Dedifferentiated amniotic fluid mesenchymal stem cell (primary cell): ENCODE data around the gene ADARB2.

ENCODE experiments used
- DNase-seq: peaks from one replicate; pipeline ENCODE4 v3.0.0-alpha.2; 2016; ENCODE audit errors: extremely low spot score

ADARB2 gene

DNA sequence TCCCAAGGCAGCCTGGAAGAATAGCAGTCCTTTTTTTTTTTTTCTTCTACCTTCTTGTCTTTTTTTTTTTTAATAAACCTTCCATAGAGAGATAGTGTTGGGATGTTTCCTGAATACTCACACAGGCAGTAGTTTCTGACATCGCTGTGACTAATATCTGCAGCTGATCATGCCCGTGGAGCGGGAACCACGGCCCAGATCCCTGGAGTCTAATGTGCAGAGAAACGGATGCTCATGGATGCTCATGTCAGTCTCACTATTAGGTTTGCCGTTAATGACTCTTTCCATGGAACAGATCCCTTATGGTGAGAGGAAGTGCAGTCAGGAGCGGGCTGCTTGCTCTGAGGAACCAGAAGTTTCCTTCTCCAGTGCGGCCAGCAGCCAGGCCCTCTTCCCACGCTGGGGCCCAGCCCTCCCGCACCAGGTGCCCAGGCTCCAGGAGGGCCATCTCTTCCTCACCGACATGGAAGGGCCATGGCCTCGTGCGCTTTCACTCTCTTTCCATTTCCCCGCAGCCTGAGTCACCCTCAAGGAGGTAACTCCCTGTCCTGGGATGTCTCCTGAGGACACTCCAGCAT, 548.7 kb downstream of the ADARB2 start:
- no peak for DNase-seq

DNA sequence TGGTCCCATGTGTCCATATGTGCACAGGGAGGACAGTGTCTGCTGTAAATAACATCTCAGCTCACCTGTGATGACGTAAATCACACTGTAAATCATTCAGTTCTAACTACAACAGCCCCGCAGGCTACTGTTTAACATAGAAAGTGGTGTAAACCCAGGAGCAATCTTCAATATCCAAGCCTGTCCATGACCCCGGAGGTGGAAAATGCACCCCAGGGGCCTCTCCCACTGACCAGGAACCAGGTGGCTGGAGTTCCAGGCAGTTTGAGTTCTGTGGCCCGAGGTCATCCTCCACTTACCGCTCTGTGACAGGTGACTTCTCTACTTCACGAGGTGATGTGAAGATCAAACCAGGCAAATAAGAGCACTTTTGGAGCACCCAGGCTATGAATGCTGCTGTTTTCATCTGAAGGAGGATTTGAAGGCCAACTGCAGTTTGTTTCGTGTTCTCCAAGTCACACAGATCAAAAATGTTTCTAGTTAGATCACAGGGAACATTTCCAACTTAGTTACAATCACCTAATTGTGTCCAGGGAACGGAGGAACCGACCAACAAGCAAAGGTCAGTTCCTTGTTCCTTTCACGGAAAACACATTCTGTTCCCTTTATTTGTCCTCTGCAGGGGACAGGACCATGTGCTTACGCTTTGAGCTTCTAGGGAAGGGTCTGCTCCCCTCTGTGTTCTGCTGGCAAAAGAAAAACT, 549.3 kb downstream of the ADARB2 start:
- DNase-seq: no peak

DNA sequence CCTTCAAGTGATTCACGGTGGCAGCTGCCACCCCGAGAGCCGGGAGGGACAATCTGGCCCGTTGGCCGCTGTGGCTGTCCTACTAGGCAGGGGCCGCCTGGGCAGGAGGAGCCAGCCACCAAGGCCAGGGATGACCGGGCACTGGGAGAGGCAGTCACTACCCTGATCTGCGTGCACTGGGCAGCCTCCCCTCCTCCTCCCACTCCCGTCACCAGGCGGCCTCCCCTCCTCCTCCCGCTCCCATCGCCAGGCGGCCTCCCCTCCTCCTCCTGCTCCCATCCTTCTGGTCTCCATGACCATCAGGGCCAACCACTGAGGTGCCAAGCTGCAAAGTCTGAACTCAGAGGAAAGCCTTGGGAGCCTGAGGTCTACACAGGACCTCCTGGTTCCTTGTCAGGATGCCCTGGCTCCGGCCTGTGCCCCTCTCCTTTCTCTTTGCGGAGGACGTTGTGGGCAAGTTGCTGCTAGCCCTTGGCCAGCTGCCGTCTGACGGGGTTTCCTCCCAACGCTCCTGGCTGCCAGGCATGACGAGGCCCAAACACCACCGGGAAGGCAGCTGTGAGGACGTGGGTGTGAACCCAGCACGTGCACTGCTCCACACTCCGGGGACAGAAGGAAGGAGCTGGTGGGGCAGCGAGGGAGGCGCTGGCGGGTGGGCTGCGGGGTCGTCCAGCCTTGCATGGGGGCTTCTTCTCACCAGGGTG, 550.0 kb downstream of the ADARB2 start:
- DNase-seq: no peak

DNA sequence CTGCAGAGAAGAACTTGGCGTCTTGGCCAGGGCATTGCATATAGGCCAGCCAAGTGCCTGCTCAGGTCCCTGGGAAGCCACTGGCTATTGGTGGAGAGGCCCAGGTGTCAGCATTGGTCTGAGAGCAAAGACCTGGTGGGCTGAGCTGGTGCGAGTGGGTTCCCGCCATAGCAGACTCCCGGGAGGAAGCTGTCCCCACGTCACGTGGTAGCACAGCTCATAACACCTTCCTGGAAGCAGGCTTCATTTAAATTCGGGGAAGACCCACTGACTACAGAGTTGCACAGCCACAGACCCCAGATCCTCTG, 550.7 kb downstream of the ADARB2 start:
- DNase-seq: no peak

DNA sequence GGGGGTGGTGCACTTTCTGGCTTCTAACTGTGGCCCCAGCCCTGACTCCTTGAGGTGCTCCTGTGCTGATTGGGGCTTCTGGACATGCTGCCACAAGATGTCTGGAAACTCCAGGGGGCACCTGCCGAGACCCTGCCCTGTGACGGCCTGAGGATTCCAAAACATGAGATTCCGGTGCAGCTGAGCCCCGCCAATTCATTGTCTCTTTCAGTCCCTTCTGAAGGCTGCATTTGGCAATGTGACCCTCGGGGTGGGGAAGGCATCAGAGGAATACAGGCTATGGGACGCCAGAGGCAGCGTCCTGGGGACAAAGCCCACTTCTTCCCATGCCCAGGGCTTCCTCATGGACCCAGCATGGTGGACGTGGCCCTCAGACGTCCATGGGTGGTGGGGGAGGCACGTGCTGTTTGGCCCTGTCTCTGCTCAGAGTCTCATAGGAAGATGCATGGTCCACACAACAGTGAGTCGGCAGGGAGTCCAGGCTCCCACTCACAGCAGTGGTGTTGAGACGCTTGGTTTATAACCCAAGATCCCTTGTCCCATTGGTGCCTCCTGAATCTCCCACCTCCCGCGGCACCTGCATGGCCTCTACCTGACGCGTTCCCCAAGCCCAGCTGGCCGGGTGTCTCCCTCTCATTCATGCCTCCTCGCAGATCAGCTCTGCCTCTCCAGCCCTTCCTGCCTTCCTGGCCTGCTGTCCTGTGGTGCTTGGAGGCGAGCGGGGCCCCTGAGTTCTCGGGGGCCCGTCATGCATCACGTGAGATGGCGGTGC, 551.2 kb downstream of the ADARB2 start:
- no peak for DNase-seq

DNA sequence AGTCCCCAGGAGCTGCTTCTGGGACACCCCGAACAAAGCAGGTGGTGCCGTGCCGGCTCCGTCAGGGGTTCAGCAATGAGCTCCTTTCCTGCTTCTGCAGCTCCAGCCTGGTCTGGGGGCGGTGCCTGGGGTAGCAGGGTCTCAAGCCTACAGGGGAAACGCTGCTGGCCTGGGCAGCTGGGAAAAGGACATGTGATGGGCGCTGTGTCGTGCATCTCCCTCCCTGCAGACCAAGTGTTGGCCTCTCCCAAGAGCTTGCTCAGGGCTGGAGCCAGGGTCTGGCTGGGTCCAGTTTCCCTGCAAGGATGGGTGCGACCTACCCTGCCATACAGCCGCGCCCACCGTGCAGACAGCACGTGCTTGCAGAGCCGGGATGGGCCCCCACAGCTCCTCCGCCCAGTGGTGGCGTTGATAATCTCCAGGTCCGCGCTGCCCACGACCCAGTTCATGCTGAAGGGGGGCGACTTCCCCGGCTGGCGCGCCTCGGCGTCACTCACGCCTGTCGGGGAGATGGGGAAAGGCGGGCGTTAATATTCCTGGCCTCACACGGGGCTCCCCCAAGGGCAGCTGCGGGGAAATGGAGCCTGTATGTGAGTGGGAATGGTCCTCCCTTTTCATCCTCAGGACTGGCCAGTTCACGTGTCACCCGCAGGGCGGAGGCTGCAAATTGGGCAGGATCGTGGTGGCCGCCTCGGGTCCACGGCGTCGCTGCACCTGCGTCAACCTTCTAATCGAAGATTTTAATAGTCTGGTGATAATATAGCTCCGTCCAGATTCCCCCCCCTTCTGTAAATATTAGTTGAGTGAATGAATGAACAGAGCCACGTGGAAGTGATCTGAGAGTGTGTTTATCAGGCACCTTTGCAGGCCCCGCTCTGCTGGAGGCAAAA, 552.5 kb downstream of the ADARB2 start:
- DNase-seq: no peak

DNA sequence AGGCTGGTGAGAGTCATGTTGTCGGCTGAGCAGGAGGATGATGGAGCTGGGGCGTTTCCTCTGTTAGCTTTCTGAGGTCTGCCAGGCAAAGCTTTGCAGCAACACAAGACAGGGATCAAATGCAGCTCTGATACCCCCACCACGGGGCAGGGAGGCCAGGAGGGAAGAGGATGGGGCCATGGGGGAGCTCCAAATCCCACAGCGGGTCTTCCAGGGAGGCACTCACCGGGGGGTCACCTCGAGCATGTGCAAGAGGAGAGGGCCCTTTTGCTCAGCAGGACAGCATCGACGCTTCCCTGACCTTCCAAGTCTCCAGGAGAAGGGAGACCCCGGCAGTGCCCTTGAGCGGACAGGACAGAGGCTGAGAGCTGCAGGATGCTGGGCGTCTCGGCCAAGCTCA, 553.6 kb downstream of the ADARB2 start:
- DNase-seq: no peak

DNA sequence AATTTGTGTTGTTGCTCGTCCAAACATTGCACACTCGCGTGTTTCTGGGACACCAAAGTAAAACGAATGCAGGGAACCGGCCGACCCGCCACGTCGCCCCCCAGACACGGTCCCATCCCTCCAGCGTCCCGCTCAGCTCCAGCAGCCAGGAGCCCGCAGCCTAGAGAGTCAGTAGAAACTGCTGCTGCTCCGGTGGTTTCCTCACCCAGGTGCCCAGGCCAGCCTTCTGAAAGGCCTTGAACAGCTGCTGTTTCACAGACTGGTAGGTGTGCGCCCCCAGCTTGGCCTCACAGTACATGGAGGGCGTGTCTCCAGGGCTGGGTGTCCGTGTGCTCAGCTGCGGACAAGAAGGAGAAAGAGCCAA, 554.3 kb downstream of the ADARB2 start:
- DNase-seq: no peak

DNA sequence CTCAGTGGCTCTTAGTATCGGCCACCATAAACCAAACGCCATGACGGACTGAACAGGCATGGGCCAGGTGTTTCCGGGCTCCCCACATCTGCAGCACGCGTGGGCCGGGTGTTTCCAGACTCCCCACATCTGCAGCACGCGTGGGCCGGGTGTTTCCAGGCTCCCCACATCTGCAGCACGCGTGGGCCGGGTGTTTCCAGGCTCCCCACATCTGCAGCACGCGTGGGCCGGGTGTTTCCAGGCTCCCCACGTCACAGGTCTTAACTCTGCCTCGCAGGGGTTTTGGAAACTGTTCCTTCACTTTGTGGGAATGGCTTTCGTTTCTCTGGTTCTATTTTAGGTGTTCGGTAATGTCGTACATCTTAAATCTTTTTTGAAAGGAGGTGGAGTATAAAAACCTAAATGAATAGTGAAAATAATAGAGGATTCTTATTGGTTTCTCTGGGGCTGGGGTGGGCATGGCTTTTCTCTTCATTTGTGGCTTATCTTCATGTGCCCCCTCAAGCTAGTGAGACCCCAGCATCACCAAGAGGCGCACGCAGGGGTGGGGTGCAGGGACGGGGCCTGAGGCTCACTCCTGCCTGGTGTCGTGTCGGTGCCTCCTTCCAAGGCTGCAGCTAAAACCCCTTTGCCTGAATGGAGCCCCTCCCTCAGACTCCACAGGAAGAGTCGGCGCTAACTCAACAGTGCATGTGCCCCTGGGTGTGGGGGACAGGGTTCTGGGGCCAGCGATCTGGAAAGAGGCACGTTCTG, 554.9 kb downstream of the ADARB2 start:
- DNase-seq: no peak

DNA sequence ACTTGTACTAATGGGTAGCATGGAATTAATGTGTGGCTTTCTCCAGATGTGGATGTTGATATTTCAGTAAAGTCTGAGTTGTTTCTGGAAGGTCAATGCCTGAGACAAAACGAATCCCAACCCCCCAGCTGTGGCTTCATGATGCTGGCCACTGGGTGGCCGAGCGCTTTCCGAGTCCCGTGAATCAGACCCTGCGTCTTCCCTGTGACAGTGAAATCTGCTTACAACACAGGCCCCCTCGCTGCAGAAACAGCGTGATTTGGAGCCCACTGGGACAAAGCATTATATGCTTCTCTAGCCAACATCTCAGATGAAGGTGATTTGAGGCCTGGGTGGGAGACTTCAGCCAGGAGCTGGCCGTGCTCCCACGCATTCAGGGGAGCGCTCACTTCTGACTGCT, 556.5 kb downstream of the ADARB2 start:
- DNase-seq: no peak

DNA sequence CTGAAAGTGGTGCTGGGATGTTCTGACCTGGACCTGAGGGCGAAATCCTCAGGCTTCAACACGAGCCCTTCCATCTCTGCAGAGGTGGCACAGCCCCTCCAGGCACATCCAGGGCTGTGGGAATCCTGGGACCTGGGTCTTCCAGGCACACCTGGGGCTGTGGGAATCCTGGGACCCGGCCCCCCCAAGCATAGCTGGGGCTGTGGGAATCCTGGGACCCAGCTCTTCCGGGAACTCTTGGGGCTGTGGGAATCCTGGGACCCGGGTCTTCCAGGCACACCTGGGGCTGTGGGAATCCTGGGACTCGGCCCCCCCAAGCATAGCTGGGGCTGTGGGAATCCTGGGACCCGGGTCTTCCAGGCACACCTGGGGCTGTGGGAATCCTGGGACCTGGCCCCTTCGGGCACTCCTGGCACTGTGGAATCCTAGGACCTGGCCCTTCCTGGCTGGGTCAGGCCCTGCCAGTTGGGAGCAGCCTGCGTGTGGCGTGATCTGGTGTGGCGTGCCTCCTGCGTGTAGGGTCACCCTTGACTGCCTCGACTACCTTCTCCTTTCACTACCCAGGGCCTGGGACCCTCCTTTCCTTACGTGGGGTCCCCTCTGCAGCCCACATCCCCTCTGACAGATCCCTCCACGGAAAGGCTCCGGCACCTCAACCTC, 557.1 kb downstream of the ADARB2 start:
- DNase-seq: no peak

DNA sequence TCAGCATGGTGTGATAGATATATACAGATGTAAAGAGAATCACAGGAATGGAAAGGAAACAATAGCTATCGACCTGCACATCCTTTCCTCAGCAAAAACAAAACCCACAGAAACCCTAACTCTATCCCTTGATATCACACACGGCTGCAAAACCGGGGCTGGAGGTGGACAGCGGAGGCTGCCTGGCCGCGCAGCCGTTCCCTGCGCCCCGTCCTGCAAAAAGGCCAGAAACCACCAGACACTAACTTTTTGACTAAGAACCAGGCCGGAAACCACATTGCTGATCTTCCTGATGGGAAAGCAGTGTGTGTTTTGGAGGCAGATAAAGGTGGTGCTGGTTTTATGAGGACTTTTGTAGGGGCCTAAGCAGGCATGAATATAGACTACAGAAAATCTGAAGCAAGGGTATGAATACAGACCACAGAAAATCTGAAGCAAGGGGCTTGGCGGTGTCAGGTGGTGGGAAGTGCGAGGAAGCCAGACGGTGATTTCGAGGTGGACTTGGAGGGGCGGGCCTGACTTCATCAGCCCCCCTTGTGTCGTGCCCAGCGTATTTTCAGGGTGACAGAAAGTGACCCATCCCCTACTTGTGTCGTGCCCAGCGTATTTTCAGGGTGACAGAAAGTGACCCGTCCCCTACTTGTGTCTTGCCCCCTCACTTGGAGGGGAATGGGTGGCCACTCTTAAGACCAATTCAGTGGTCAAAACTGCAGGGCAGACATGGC, 557.8 kb downstream of the ADARB2 start:
- no peak for DNase-seq

DNA sequence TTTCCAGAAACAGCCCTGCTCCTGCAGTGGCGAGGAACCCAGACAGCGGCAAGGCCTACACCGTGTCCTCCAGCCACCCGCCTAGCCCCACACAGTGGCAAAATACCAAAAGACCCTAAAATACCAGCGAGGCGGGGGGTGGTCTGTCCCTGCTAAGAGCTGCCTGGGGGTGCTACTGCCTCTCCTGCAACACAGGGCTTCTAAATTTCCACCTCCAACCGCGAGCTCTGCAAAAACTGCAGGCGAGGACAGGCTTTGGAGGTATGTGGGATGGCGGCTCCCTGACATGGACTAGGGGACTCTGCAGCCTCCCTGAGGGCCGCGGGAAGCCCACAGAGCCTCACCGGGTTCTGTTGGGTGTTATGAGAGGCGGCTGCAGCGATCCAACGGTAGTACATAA, 558.8 kb downstream of the ADARB2 start:
- DNase-seq: no peak

DNA sequence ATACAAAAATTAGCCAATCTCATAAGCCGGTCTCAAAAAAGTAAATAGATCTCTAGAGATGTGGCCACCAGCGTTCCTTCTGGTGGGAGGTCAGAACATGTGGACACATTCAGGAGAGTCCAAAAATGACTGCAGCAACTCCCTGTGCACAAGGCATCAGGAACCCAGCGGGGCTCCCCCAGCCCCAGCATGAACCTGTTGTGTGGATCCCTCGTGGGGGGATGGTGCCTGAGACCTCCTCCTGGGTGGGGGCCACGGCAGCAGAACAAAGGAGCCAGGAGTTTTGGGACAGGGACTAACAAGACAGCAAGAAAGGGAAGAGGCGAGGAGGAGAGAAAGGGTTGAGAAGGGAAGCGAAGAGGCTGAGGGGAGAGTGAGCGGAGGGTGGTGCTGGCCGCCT, 559.4 kb downstream of the ADARB2 start:
- DNase-seq: no peak

DNA sequence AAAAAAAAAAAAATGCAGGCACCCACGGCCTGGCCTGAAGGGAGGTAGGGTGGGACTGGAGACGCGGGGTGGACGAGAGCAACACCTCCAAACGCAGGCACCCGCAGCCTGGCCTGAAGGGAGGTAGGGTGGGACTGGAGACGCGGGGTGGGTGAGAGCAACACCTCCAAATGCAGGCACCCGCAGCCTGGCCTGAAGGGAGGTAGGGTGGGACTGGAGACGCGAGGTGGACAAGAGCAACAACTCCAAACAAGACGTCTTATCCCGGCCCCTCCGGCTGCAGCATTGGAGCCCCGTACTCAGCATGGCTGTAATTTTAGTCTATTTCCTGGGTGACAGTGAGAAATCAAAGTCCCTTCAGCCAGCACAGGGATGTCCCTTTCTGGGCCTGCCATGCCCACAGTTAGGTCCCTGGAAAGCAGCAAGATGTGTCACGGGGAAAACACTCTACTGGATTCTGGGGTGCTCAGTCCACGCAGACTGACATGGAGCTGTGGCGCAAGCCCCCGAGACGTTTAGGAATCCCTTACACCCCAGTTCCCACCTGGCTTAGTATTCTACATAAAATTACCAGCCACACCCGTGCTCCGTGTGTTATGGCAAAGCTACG, 561.3 kb downstream of the ADARB2 start:
- no peak for DNase-seq

DNA sequence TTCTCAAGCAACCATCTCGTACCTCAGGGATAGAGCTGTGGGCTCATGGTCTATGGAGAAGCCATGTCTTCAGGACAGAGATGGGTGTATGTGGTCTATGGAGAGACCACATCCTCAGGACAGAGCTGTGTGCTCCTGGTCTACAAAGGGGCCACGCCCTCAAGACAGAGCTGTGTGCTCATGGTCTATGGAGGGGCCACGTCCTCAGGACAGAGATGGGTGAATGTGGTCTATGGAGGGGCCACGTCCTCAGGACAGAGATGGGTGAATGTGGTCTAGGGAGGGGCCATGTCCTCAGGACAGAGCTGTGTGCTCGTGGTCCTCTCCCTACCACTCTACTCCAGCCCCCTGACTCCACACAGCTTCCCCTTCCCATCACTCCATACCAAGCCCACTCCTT, 563.3 kb downstream of the ADARB2 start:
- no peak for DNase-seq

DNA sequence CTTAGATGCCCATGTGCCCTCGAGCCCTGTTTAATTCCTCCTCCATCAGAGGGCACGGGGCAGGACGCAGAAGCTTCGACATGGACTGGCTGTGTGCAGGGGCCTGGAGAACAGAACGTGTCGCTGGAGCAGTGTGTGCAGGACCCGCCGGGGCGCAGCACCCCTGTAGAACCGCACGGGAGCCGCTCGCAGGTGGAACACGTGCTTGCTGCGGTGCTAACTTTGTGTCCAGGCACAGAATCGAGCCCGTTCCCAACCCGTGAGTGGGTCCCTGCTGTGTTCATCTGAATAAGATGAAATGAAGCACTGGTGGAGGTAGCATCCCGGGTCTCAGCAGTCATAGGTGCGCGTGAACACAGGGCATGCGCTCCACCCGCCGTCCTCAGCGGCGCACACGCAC, 564.2 kb downstream of the ADARB2 start:
- no peak for DNase-seq

DNA sequence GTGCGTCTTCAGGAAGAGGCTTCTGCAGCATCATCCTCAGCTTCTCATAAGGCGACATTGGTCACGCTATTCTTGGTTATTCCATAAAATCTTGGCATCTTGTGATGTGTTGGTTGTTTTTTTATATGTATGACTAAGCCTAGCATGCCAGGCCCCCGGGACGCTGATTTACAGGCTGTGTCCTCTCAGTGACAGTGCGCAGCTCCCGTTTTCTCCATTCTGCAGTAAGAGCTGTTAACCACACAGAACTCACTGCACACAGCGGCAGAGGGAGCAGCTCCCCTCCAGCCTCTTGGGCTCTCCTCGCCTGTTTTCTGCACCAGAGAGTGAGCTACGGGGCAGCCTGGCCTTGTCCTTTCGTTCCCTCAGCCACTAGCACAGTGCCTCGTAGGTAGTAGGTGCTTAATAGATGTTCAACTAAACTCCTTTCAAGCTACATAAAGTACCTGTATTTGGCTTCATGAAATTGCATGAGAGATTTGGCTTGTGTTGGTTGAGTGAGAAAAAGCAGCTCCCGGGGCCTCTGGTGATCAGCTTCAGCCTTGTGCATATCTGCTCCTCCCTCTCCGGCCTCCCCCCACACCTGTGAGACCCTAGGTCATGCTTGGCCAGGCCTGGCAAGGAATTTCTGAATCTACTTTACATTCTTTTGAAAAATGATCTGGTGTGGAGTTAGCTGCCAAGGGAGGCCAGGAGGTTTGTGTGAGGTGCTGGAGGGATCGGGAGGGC, 564.9 kb downstream of the ADARB2 start:
- DNase-seq: no peak

DNA sequence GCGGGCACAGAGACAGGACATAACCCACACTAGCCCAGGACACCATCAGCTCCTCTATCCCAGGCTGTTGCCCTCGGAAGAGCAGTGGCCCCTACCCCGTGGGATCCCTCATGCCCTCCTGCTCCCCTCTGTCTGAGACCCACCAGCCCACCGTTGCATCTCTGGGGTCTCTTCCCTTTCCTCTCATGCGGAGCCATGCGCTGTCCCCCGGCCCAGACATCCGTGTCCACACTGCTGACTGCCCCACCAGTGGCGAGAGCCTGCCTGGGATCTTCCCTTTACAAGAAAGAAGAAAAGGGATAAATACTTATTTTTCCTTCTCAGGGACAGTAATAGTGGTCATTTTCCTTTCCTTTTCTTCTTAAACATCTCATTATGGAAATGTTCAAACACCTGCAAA, 565.7 kb downstream of the ADARB2 start:
- DNase-seq: no peak
